Myocyte (in vitro differentiated cells): ENCODE results near the gene GASK1A. TPM values are rescaled to one million over a fixed set of nuclear protein-coding genes. Genes with fewer than 3 reads are reported as not detected.

Source experiments
- DNase-seq: peaks from one replicate; pipeline ENCODE4 v3.0.0-alpha.2; 2012; ENCODE audit warnings: low read depth
- total RNA-seq: library from RNA; depleted of rRNA; stranded (reverse); fragments of >200 nt; gene quantifications from 2 replicates; pipeline ENCODE4 v1.2.3, GENCODE V29; 2014

GASK1A gene
- total RNA-seq, 1 donor from 2014 or later, result not detected

GRCh38 chr3:42982645-42983412, 3.7 kb downstream of the GASK1A start:
- DNase-seq, result no peak

GRCh38 chr3:42983927-42984326, 4.8 kb downstream of the GASK1A start:
- DNase-seq, result no peak

GRCh38 chr3:42984701-42985100, 5.6 kb downstream of the GASK1A start:
- DNase-seq, result no peak

- DNase-seq, result no peak
Measured at GRCh38 chr3:42988097-42988496, 9.0 kb downstream of the GASK1A start.

GRCh38 chr3:42988566-42988965, 9.5 kb downstream of the GASK1A start:
- no peak for DNase-seq

- no peak for DNase-seq
Measured at GRCh38 chr3:42991341-42992315, 12.5 kb downstream of the GASK1A start.

GRCh38 chr3:42994595-42994994, 15.5 kb downstream of the GASK1A start:
- DNase-seq, result no peak

- DNase-seq, result no peak
Measured at GRCh38 chr3:42996021-42996420, 16.9 kb downstream of the GASK1A start.

- DNase-seq, result no peak
Measured at GRCh38 chr3:42996633-42997075, 17.5 kb downstream of the GASK1A start.

- DNase-seq, result no peak
Measured at GRCh38 chr3:42999212-42999611, 20.1 kb downstream of the GASK1A start.

- DNase-seq, result no peak
Measured at GRCh38 chr3:42999632-43000031, 20.5 kb downstream of the GASK1A start.

- no peak for DNase-seq
Measured at GRCh38 chr3:43000387-43000786, 21.3 kb downstream of the GASK1A start.

GRCh38 chr3:43001094-43001553, 22.0 kb downstream of the GASK1A start:
- peak; percentile 65 for DNase-seq

GRCh38 chr3:43001556-43002121, 22.5 kb downstream of the GASK1A start:
- DNase-seq, result no peak

GRCh38 chr3:43004282-43004681, 25.2 kb downstream of the GASK1A start:
- no peak for DNase-seq

- no peak for DNase-seq
Measured at GRCh38 chr3:43005253-43005652, 26.1 kb downstream of the GASK1A start.

GRCh38 chr3:43005981-43006380, 26.9 kb downstream of the GASK1A start:
- DNase-seq, result no peak

- no peak for DNase-seq
Measured at GRCh38 chr3:43006825-43007224, 27.7 kb downstream of the GASK1A start.

- DNase-seq, result no peak
Measured at GRCh38 chr3:43009547-43009946, 30.4 kb downstream of the GASK1A start.

- no peak for DNase-seq
Measured at GRCh38 chr3:43010638-43011037, 31.5 kb downstream of the GASK1A start.

- DNase-seq, result no peak
Measured at GRCh38 chr3:43011638-43012037, 32.5 kb downstream of the GASK1A start.

- DNase-seq, result no peak
Measured at GRCh38 chr3:43012174-43012573, 33.1 kb downstream of the GASK1A start.
